ENCODE measurements around the gene INAVA.

DNA sequence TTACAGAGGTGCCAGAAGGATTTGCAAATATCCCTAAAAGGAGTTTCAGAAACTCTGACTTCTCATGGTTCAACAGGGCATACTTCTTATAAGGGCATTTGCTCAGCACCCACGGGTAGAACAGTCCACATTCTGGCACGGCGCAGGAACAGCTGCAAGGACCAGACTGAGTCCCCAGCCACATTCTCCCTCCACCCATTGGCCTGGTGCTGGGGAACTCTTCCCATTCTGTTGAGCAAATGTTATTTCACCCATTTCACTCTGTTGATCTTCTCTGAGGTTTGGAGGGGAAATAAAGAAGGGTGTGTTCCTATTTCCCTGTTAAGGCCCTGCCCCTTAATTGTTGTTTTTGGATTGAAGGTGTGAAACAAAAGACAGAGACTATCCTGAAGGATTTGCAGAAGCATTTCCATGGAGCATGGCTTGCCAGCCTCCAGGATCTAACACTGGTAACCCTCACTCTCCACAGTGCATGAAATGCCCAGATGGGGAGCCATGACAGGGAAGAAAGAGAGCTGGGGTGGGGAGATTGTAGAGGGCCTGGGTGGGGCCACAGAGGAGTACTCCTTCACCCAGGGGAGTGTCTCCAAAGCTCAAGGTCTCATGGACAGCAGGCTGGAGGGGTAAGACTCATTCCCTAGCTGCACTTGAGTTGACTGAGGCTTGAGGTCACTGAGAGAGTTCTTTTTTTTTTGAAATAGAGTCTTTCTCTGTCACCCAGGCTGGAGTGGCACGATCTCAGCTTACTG, 35.0 kb downstream of the INAVA start:
- TF ChIP-seq, protein P1, sequence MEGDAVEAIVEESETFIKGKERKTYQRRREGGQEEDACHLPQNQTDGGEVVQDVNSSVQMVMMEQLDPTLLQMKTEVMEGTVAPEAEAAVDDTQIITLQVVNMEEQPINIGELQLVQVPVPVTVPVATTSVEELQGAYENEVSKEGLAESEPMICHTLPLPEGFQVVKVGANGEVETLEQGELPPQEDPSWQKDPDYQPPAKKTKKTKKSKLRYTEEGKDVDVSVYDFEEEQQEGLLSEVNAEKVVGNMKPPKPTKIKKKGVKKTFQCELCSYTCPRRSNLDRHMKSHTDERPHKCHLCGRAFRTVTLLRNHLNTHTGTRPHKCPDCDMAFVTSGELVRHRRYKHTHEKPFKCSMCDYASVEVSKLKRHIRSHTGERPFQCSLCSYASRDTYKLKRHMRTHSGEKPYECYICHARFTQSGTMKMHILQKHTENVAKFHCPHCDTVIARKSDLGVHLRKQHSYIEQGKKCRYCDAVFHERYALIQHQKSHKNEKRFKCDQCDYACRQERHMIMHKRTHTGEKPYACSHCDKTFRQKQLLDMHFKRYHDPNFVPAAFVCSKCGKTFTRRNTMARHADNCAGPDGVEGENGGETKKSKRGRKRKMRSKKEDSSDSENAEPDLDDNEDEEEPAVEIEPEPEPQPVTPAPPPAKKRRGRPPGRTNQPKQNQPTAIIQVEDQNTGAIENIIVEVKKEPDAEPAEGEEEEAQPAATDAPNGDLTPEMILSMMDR (IDR thresholded peaks at IDR 0.05; ENCODE audit: low read depth, low read length), result no peak
- TF ChIP-seq EZH2phosphoT487 (IDR thresholded peaks at IDR 0.05; ENCODE audit: low read depth), result no peak
